Measurements from ENCODE around the gene IVD.

Gene IVD

DNA sequence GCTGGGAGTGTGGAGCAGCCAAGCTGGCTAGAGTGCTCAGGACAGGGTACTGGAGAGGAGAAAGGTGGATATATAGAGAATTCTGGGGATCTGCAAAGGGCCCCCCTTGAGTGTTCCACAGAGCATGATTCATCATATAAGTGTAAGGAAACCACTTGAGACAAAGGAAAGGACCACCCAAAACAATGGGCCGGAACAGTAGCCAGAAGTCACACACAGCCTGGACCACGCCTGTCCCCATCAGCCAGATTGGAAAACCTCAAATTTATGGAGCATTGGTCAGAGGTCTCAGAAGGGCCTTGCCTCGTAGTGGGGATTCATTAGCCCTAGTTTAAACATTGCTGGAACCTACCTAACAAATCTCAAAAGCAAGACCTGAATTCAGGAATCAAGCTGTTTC is 28.0 kb upstream of the IVD start:
- no peak overlapping the region for H3K4me3 ChIP-seq (ENCODE audit: low read length)
- no peak for TF ChIP-seq CTCF (conservative IDR thresholded peaks at IDR 0.05; ENCODE audit: low read depth, low read length)
- DNase-seq (ENCODE audit: low read depth), result no peak

GRCh38 chr15:40379374-40379773 is 26.2 kb upstream of the IVD start:
- H3K4me3 ChIP-seq (ENCODE audit: low read length), result no peak overlapping the region
- DNase-seq (ENCODE audit: low read depth), result no peak
- no peak for TF ChIP-seq CTCF (conservative IDR thresholded peaks at IDR 0.05; ENCODE audit: low read depth, low read length)

DNA sequence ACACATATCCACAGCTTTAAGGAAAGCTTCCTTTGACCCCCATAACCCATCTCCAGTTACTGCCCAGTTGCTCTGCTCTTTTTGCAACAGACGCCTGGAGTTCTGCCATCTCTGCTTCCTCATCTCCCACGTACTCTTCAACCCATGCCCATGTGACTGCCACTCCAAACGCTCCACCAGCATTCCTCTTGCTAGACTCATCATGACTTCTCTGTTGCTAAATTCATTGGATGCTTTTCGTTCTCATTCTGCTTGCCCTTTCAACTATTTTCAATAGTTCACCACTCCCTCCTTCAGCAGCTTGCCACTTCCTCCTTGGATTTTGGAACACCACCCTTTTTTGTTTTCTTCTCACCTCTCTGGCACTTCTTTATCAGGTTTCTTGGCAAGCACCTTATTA is 25.7 kb upstream of the IVD start:
- H3K4me3 ChIP-seq (ENCODE audit: low read length), result no peak overlapping the region
- TF ChIP-seq CTCF (conservative IDR thresholded peaks at IDR 0.05; ENCODE audit: low read depth, low read length), result no peak
- peak; percentile 83 for DNase-seq (ENCODE audit: low read depth)

- TF ChIP-seq CTCF (conservative IDR thresholded peaks at IDR 0.05; ENCODE audit: low read depth, low read length), result no peak
- H3K4me3 ChIP-seq (ENCODE audit: low read length), result no peak overlapping the region
- no peak for DNase-seq (ENCODE audit: low read depth)
Measured at GRCh38 chr15:40380636-40381035, 25.0 kb upstream of the IVD start.

DNA sequence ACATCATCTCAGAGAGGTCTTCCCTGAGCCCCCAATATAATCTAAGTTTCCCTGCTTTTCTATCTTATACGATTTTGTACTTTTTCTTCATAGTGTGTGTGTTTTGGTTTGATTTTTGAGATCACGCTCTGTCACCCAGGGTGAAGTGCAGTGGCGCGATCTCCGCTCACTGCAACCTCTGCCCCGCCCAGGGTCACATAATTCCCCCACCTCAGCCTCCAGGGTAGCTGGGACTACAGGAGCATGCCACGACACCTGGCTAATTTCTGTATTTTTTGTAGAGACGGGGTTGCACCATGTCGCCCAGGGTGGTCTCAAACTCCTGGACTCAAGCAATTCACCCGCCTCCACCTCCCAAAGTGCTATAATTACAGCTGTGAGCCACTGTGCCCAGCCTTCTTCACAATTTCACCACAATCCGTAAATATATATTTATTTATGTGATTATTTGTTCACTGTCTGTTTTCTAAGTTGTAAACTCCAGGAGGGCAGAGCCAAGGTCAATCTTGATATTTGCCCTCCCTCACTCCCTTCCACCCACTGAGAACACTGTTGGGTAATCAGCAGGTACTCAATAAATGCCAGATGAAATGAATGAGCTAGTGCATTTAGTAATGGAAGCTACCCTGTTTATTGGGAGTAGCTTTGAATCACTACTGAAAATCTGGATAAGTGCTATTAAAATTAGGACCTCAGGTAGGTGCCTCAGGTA is 23.6 kb upstream of the IVD start:
- no peak for DNase-seq (ENCODE audit: low read depth)
- no peak for TF ChIP-seq CTCF (conservative IDR thresholded peaks at IDR 0.05; ENCODE audit: low read depth, low read length)
- H3K4me3 ChIP-seq (ENCODE audit: low read length), result no peak overlapping the region

GRCh38 chr15:40382580-40383456 is 22.8 kb upstream of the IVD start, which contains the start of gene KNSTRN:
Gene KNSTRN, plus strand, starts transcription at chr15:40382721. Its CDS starts 115 bp downstream, at chr15:40382836.
- H3K4me3 ChIP-seq (ENCODE audit: low read length), result peak within 1 kb of the TSS; percentile 92
- peak; percentile 79 for DNase-seq (ENCODE audit: low read depth)
- TF ChIP-seq CTCF (conservative IDR thresholded peaks at IDR 0.05; ENCODE audit: low read depth, low read length), result no peak

Measured in retinal pigment epithelial cell (primary cell).